ENCODE data around the gene NPIPA1.
"Not testable (repeated sequence)": the region's sequence is repeated elsewhere in the genome, so short reads cannot be mapped to it uniquely, and the experiment has no call there.

DNA sequence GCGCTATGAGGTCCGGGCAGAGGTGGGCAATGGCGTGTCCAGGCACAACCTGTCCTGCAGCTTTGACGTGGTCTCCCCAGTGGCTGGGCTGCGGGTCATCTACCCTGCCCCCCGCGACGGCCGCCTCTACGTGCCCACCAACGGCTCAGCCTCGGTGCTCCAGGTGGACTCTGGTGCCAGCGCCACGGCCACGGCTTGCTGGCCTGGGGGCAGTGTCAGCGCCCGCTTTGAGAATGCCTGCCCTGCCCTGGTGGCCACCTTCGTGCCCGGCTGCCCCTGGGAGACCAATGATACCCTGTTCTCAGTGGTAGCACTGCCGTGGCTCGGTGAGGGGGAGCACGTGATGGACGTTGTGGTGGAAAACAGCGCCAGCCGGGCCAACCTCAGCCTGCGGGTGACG is 15.0 kb upstream of the NPIPA1 start:
- not testable (repeated sequence) for TF ChIP-seq BRD9 (IDR thresholded peaks at IDR 0.05; ENCODE audit: low read depth, partially characterized antibody); ZNF561 (CRISPR knock-in tag; conservative IDR thresholded peaks at IDR 0.05); SP2 (IDR thresholded peaks at IDR 0.05; ENCODE audit: extremely low read depth, low read depth, low read length, poor library complexity, severe bottlenecking)
